Activated naive CD8-positive, alpha-beta T cell treated with anti-CD3 and anti-CD28 coated beads for 36 hours (primary cell): ENCODE data around the gene ANKRD13D. TPM values are rescaled to one million over a fixed set of nuclear protein-coding genes. Genes with fewer than 3 reads are reported as not detected.

Source experiments
- total RNA-seq, 2 experiments: library from RNA; stranded (reverse); gene quantifications; one replicate each; pipeline ENCODE4 v1.2.3, GENCODE V29; 2021

ANKRD13D gene
- total RNA-seq, 2 experiments from 2014 or later, result 52.0 to 55.7 TPM

Other genes with a start within 250 kb of the ANKRD13D start
- gene RHOD, start 232.5 kb upstream of the ANKRD13D start, total RNA-seq, result under 1 TPM; 0.50 to 0.78 TPM
- 10 to 100 TPM; 77.4 to 80.9 TPM for gene KDM2A, start 170.0 kb upstream of the ANKRD13D start, total RNA-seq
- gene GRK2, start 22.8 kb upstream of the ANKRD13D start, total RNA-seq, result 100 to 1,000 TPM; 211 to 219 TPM
- 1 to 10 TPM; 4.6 to 4.7 TPM for gene SSH3, start 14.2 kb downstream of the ANKRD13D start, total RNA-seq
- gene POLD4, start 64.2 kb downstream of the ANKRD13D start, total RNA-seq, result 10 to 100 TPM; 28.5 to 28.6 TPM
- gene CLCF1, start 84.3 kb downstream of the ANKRD13D start, total RNA-seq, result under 1 TPM; 0.31 to 0.56 TPM
- 10 to 100 TPM; 31.2 to 33.7 TPM for gene RAD9A, start 102.7 kb downstream of the ANKRD13D start, total RNA-seq
- 100 to 1,000 TPM; 262 to 269 TPM for gene PPP1CA, start 112.6 kb downstream of the ANKRD13D start, total RNA-seq
- 100 to 1,000 TPM; 117 to 121 TPM for gene TBC1D10C, start 114.8 kb downstream of the ANKRD13D start, total RNA-seq
- 1 to 10 TPM; 3.1 to 3.7 TPM for gene CARNS1, start 126.4 kb downstream of the ANKRD13D start, total RNA-seq
- gene RPS6KB2, start 139.2 kb downstream of the ANKRD13D start, total RNA-seq, result 10 to 100 TPM; 64.9 to 67.7 TPM
- 100 to 1,000 TPM; 110 to 117 TPM for gene PTPRCAP, start 148.4 kb downstream of the ANKRD13D start, total RNA-seq
- 100 to 1,000 TPM; 293 to 310 TPM for gene CORO1B, start 154.2 kb downstream of the ANKRD13D start, total RNA-seq
- not detected for gene GPR152, start 163.4 kb downstream of the ANKRD13D start, total RNA-seq
- gene CABP4, start 166.1 kb downstream of the ANKRD13D start, total RNA-seq, result under 1 TPM; 0.27 to 0.28 TPM
- gene TMEM134, start 179.9 kb downstream of the ANKRD13D start, total RNA-seq, result 10 to 100 TPM; 43.7 to 45.8 TPM
- 100 to 1,000 TPM; 107 to 112 TPM for gene AIP, start 193.7 kb downstream of the ANKRD13D start, total RNA-seq
- gene PITPNM1, start 216.1 kb downstream of the ANKRD13D start, total RNA-seq, result 10 to 100 TPM; 52.7 to 56.4 TPM
- gene CDK2AP2, start 218.9 kb downstream of the ANKRD13D start, total RNA-seq, result 10 to 100 TPM; 49.7 to 50.5 TPM
- gene CABP2, start 234.1 kb downstream of the ANKRD13D start, total RNA-seq, result not detected